Natural killer cell (primary cell): ENCODE measurements around the gene ERMAP. TPM values are rescaled to one million over a fixed set of nuclear protein-coding genes. Genes with fewer than 3 reads are reported as not detected.
A peak's percentile ranks its signal among the peaks of the same experiment; 100 is the strongest.

ENCODE experiments used
- ATAC-seq, 3 donors: fragments of 150-1000 bp in 2 of 3; fragments of 200-7000 bp in 1 of 3; cut with Tn5 transposase; 1 replicate in 1 of 3; 2 replicates in 2 of 3; pipeline ENCODE4 v1.10.0; 2021; ENCODE audit warnings: mild to moderate bottlenecking in 2 of 3, moderate library complexity in 2 of 3
- DNase-seq, 2 donors: peaks; one replicate each; pipeline versions ENCODE4 v3.0.0 to v3.0.0-alpha.2; 2013 to 2021; ENCODE audit warnings: mixed read lengths in 1 of 2
- H3K27ac ChIP-seq: one replicate; pipeline ENCODE4 v1.5.1; 2013; ENCODE audit warnings: mild to moderate bottlenecking, low read length
- H3K27me3 ChIP-seq: one replicate; pipeline ENCODE4 v1.6.1; 2013; ENCODE audit warnings: low read length; ENCODE audit not compliant: control insufficient read depth, insufficient read depth
- H3K36me3 ChIP-seq: one replicate; pipeline ENCODE4 v1.6.1; 2013; ENCODE audit warnings: low read length; ENCODE audit not compliant: control insufficient read depth, insufficient read depth
- H3K4me1 ChIP-seq: one replicate; pipeline ENCODE4 v1.6.1; 2013; ENCODE audit warnings: low read length; ENCODE audit not compliant: control insufficient read depth, insufficient read depth
- H3K4me3 ChIP-seq: one replicate; pipeline ENCODE4 v1.5.1; 2013; ENCODE audit warnings: low read length
- H3K9me3 ChIP-seq: one replicate; pipeline ENCODE4 v1.6.1; 2013; ENCODE audit warnings: low read length; ENCODE audit not compliant: control insufficient read depth, insufficient read depth
- H3K27ac Mint-ChIP-seq, 2 donors: one replicate each; pipeline ENCODE4 v1.8.0; 2022; ENCODE audit warnings: mild to moderate bottlenecking in 2 of 2, mixed read lengths in 2 of 2, moderate library complexity in 1 of 2
- H3K27me3 Mint-ChIP-seq, 2 donors: one replicate each; pipeline ENCODE4 v1.8.0; 2022; ENCODE audit warnings: low read depth in 2 of 2, mixed read lengths in 2 of 2
- H3K36me3 Mint-ChIP-seq: one replicate; pipeline ENCODE4 v1.8.0; 2022; ENCODE audit warnings: mixed read lengths
- H3K4me1 Mint-ChIP-seq, 2 donors: one replicate each; pipeline ENCODE4 v1.8.0; 2022; ENCODE audit warnings: mixed read lengths in 2 of 2
- H3K4me3 Mint-ChIP-seq: one replicate; pipeline ENCODE4 v1.8.0; 2022; ENCODE audit warnings: mild to moderate bottlenecking, moderate library complexity, mixed read lengths
- H3K9me3 Mint-ChIP-seq, 2 donors: one replicate each; pipeline ENCODE4 v1.8.0; 2022; ENCODE audit warnings: mixed read lengths in 2 of 2
- WGBS: methylation state at CpG from one replicate; pipeline ENCODE4 v1.1.7; 2013; ENCODE audit warnings: missing lambda C conversion rate; ENCODE audit not compliant: insufficient coverage; 5-methylcytosine and 5-hydroxymethylcytosine counted together
- intact Hi-C: fragments of 100-400 bp; cut with micrococcal nuclease; formaldehyde crosslinking; loops from one replicate; pipeline ENCODE4 v1.14.2; 2022
- total RNA-seq, 4 donors: library from RNA; stranded (reverse); fragments of 120-200 nt in 1 of 4; gene quantifications; one replicate each; pipeline versions ENCODE4 v1.2.3 to v1.2.4, GENCODE V29; 2013 to 2022
- TF ChIP-seq, protein P1 (sequence below): fragments of 200-600 bp; IDR thresholded peaks from one replicate; pipeline ENCODE4 v1.8.0; 2022; ENCODE audit warnings: antibody characterized with exemption

The ERMAP gene
- total RNA-seq, 3 donors from 2014 or later (not counting 1 experiment from before 2014, with no cell fraction given): 7.0 to 7.5 (median 7.5) TPM

DNA sequence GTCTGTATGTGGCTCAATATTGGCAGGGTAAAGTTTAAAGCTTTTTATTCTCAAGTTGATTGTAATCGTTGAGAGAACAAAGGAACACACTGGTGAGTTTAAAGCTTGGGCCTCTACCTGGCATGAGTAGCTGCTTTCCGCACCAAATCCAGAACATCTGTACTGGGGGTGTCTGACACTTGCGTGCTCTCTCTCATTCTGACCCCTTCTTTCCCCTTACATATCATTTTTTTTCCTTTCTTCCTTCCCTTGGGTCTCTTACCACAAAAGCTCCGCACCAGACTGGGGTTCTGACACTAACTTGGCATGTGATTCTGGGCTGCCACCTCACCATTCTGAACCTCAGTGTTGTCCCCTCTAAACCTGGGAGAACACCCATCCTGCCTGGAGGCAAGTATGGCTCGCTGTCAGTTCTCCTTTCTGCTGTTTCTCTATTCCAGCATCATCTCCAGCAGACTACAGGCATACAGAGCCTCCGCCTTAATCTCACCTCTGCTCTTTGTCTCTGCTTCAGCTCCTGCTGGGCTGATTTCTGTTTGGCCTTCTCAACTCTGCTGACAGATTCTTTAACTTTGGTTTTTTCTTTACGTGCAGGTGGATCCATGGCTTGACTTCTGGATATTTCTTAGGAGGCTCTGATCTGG, 859 bp upstream of the ERMAP start:
- H3K36me3 Mint-ChIP-seq: no peaks in the 10 kb centered on the region
- no peaks in the 10 kb centered on the region for H3K36me3 ChIP-seq
- peaks cover 10% of the 10 kb centered on the region for H3K4me1 ChIP-seq
- no peaks in the 10 kb centered on the region for H3K9me3 Mint-ChIP-seq
- no peaks in the 10 kb centered on the region for H3K27me3 ChIP-seq
- H3K4me1 Mint-ChIP-seq: peaks cover 19 to 36% of the 10 kb centered on the region in 2 donors
- H3K27me3 Mint-ChIP-seq: no peaks in the 10 kb centered on the region
- ATAC-seq (no peak), DNase-seq (no peak)
- H3K27ac Mint-ChIP-seq: peak overlapping the region; percentile 80 to 84
- H3K4me3 Mint-ChIP-seq: peak overlapping the region; percentile 80
- no peaks in the 10 kb centered on the region for H3K9me3 ChIP-seq
- intact Hi-C loops: no loop called here
- H3K4me3 ChIP-seq: peak overlapping the region; percentile 84
- TF ChIP-seq, protein P1, sequence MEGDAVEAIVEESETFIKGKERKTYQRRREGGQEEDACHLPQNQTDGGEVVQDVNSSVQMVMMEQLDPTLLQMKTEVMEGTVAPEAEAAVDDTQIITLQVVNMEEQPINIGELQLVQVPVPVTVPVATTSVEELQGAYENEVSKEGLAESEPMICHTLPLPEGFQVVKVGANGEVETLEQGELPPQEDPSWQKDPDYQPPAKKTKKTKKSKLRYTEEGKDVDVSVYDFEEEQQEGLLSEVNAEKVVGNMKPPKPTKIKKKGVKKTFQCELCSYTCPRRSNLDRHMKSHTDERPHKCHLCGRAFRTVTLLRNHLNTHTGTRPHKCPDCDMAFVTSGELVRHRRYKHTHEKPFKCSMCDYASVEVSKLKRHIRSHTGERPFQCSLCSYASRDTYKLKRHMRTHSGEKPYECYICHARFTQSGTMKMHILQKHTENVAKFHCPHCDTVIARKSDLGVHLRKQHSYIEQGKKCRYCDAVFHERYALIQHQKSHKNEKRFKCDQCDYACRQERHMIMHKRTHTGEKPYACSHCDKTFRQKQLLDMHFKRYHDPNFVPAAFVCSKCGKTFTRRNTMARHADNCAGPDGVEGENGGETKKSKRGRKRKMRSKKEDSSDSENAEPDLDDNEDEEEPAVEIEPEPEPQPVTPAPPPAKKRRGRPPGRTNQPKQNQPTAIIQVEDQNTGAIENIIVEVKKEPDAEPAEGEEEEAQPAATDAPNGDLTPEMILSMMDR: no peak
- 39% methylated on average over 6 of the region's 7 CpGs for WGBS
- H3K27ac ChIP-seq: peak overlapping the region; percentile 83

DNA sequence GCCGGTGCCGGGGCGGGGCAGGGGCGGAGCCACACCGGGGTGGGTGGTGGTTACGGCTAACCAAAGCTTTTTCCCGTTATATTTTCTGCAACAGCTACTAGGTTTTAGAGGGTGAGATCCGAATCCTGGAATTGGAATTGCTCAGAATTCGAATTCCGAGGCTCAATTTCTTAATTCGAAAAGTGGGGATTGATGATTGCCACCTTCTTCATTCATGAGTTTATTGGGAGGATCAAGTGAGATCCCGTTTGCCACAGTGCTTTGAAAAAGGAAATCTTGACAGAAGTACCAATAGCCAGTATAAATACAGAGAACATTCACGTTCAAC, 482 bp downstream of the ERMAP start:
- TF ChIP-seq, protein P1: no peak
- H3K4me3 ChIP-seq: peak overlapping the region; percentile 41
- Mint-ChIP-seq H3K9me3 (no peaks in the 10 kb centered on the region), H3K36me3 (no peaks in the 10 kb centered on the region), H3K4me3 (peak overlapping the region; percentile 80), H3K27ac (peak overlapping the region; percentile 80 to 84), H3K27me3 (no peaks in the 10 kb centered on the region), H3K4me1 (peaks cover 19 to 31% of the 10 kb centered on the region in 2 donors)
- WGBS: under 1% methylated on average over 12 of the region's 13 CpGs
- peaks cover 10% of the 10 kb centered on the region for H3K4me1 ChIP-seq
- H3K27ac ChIP-seq: no peak overlapping the region
- DNase-seq (no peak), ATAC-seq (no peak)
- H3K36me3 ChIP-seq: no peaks in the 10 kb centered on the region
- no peaks in the 10 kb centered on the region for H3K27me3 ChIP-seq
- no peaks in the 10 kb centered on the region for H3K9me3 ChIP-seq
- intact Hi-C loops: loop anchor here (1.0 kb wide), 2 partner anchors 29 to 50 kb away; partner anchors contain the start of genes C1orf50, P3H1 and ZNF691

DNA sequence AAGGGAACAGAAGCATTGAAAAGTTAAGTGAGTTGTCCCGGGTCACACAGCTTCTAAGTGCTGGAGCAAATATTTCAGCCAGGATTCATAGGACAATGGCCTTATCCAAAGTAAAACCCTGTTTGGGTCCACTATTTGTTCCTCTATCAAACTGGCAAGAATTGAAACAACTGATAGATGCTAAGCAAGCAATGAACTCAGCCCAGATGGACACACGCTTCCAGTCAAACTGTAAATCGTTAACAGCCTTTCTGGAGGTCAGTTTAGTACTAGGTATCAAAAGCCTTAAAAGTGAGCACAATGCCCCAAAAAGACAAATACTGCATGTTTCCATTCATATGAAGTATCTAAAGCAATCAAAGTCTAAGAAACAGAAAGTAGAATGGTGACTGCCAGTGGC, 1.1 kb downstream of the ERMAP start:
- no peak overlapping the region for H3K27ac ChIP-seq
- H3K4me3 Mint-ChIP-seq: peak overlapping the region; percentile 80
- no peak for DNase-seq
- H3K9me3 ChIP-seq: no peaks in the 10 kb centered on the region
- H3K27me3 ChIP-seq: no peaks in the 10 kb centered on the region
- no peaks in the 10 kb centered on the region for H3K36me3 ChIP-seq
- TF ChIP-seq, protein P1: no peak
- WGBS: 98% methylated on average over 3 of the region's 3 CpGs
- H3K27ac Mint-ChIP-seq: no peak overlapping the region
- peaks cover 10% of the 10 kb centered on the region for H3K4me1 ChIP-seq
- ATAC-seq: no peak
- intact Hi-C loops: loop anchor here (1.0 kb wide), 2 partner anchors 28 to 51 kb away; partner anchors contain the start of genes C1orf50, P3H1 and ZNF691
- no peaks in the 10 kb centered on the region for H3K9me3 Mint-ChIP-seq
- H3K4me3 ChIP-seq: no peak overlapping the region
- no peaks in the 10 kb centered on the region for H3K27me3 Mint-ChIP-seq
- peaks cover 19 to 31% of the 10 kb centered on the region in 2 donors for H3K4me1 Mint-ChIP-seq
- H3K36me3 Mint-ChIP-seq: no peaks in the 10 kb centered on the region

DNA sequence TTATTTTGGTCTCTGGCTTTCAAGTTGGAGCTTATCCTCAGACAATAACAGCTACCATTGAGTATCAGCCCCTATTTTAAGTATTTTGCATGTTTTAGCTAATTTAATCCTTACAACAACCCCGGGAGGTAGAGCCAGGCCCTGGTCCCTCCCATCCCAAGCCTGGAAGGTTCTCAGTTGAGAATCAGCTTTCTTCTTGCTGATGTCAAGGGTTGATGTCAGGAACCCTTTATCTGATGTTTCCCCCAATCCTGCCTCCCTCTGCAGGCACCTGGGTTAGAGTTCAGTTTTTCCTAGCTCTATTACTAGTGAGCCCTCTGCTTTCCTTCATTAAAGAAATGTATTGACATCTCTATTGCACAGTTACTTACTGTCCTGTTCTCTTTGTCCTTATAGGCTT, 3.9 kb downstream of the ERMAP start:
- Histone ChIP-seq H3K4me1 (peaks cover 9% of the 10 kb centered on the region), H3K4me3 (no peak overlapping the region), H3K9me3 (no peaks in the 10 kb centered on the region), H3K27ac (no peak overlapping the region), H3K27me3 (no peaks in the 10 kb centered on the region), H3K36me3 (no peaks in the 10 kb centered on the region)
- Mint-ChIP-seq H3K36me3 (no peaks in the 10 kb centered on the region), H3K27me3 (no peaks in the 10 kb centered on the region), H3K9me3 (no peaks in the 10 kb centered on the region), H3K4me3 (no peak overlapping the region), H3K4me1 (peaks cover 19 to 29% of the 10 kb centered on the region in 2 donors), H3K27ac (no peak overlapping the region)
- ATAC-seq (no peak), DNase-seq (no peak)
- 100% methylated on average over 1 of the region's 1 CpG for whole genome bisulfite sequencing
- intact Hi-C loops: no loop called here
- TF ChIP-seq, protein P1: no peak
